ENCODE results near the gene PGAP1.

- TF ChIP-seq, protein P1, sequence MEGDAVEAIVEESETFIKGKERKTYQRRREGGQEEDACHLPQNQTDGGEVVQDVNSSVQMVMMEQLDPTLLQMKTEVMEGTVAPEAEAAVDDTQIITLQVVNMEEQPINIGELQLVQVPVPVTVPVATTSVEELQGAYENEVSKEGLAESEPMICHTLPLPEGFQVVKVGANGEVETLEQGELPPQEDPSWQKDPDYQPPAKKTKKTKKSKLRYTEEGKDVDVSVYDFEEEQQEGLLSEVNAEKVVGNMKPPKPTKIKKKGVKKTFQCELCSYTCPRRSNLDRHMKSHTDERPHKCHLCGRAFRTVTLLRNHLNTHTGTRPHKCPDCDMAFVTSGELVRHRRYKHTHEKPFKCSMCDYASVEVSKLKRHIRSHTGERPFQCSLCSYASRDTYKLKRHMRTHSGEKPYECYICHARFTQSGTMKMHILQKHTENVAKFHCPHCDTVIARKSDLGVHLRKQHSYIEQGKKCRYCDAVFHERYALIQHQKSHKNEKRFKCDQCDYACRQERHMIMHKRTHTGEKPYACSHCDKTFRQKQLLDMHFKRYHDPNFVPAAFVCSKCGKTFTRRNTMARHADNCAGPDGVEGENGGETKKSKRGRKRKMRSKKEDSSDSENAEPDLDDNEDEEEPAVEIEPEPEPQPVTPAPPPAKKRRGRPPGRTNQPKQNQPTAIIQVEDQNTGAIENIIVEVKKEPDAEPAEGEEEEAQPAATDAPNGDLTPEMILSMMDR (IDR thresholded peaks at IDR 0.05; ENCODE audit: insufficient read depth, low read length, poor library complexity, severe bottlenecking): no peak
- no peak for TF ChIP-seq EZH2phosphoT487 (conservative IDR thresholded peaks at IDR 0.05; ENCODE audit: low read length)
Measured at GRCh38 chr2:196949116-196949515, 22.6 kb upstream of the PGAP1 start.
